Liver (tissue), 9 donors: ENCODE results near the gene TRIL. TPM values are rescaled to one million over a fixed set of nuclear protein-coding genes. Genes with fewer than 3 reads are reported as not detected.

Experiments used
- DNase-seq: peaks from one replicate; pipeline ENCODE4 v3.0.0-alpha.2; 2017; ENCODE audit warnings: low spot score
- H3K27ac ChIP-seq, 2 donors: one replicate each; pipeline ENCODE4 v1.7.0; 2013; ENCODE audit warnings: inconsistent platforms in 2 of 2, low read length in 2 of 2, control low read depth in 1 of 2, low read depth in 1 of 2, mild to moderate bottlenecking in 1 of 2
- H3K27me3 ChIP-seq, 4 donors: one replicate each; pipeline versions ENCODE4 v1.6.1 to v1.7.0; 2013; ENCODE audit warnings: low read length in 3 of 4, inconsistent platforms in 1 of 4, mild to moderate bottlenecking in 1 of 4, moderate library complexity in 1 of 4; ENCODE audit not compliant: control insufficient read depth in 4 of 4, insufficient read depth in 4 of 4
- H3K36me3 ChIP-seq, 4 donors: one replicate each; pipeline versions ENCODE4 v1.6.1 to v1.7.0; 2013; ENCODE audit warnings: low read length in 3 of 4, mild to moderate bottlenecking in 3 of 4, low read depth in 1 of 4, moderate library complexity in 1 of 4; ENCODE audit not compliant: control insufficient read depth in 4 of 4, insufficient read depth in 3 of 4
- H3K4me1 ChIP-seq, 4 donors: one replicate each; pipeline versions ENCODE4 v1.6.1 to v1.7.0; 2013; ENCODE audit warnings: low read length in 3 of 4, mild to moderate bottlenecking in 3 of 4, moderate library complexity in 1 of 4; ENCODE audit not compliant: control insufficient read depth in 4 of 4, insufficient read depth in 4 of 4
- H3K4me3 ChIP-seq, 3 donors: one replicate each; pipeline versions ENCODE4 v1.6.1 to v1.7.0; 2013; ENCODE audit warnings: low read length in 3 of 3, control low read depth in 1 of 3, low read depth in 1 of 3, mild to moderate bottlenecking in 1 of 3
- H3K9ac ChIP-seq, 2 donors: one replicate each; pipeline ENCODE4 v1.7.0; 2013; ENCODE audit warnings: low read length in 2 of 2, mild to moderate bottlenecking in 2 of 2, moderate library complexity in 2 of 2, control low read depth in 1 of 2, low read depth in 1 of 2
- H3K9me3 ChIP-seq, 4 donors: one replicate each; pipeline versions ENCODE4 v1.6.1 to v1.7.0; 2013; ENCODE audit warnings: low read length in 3 of 4; ENCODE audit not compliant: control insufficient read depth in 4 of 4
- EGR1 ChIP-seq, 2 donors: IDR thresholded peaks; 2 replicates each; pipeline ENCODE4 v1.6.1; 2016 to 2018; ENCODE audit warnings: antibody characterized with exemption in 2 of 2, low read depth in 2 of 2
- FOXA1 ChIP-seq: IDR thresholded peaks from 2 replicates; pipeline ENCODE4 v1.6.1; 2016; ENCODE audit warnings: antibody characterized with exemption
- FOXA2 ChIP-seq: IDR thresholded peaks from 2 replicates; pipeline ENCODE4 v1.6.1; 2016; ENCODE audit warnings: antibody characterized with exemption
- GABPA ChIP-seq, 2 donors: IDR thresholded peaks in 1 of 2; conservative IDR thresholded peaks in 1 of 2; 2 replicates each; pipeline ENCODE4 v1.6.1; 2016; ENCODE audit warnings: antibody characterized with exemption in 2 of 2, mild to moderate bottlenecking in 1 of 2, moderate library complexity in 1 of 2
- HNF4A ChIP-seq, 2 donors: conservative IDR thresholded peaks; 2 replicates each; pipeline ENCODE4 v1.6.1; 2016; ENCODE audit warnings: antibody characterized with exemption in 2 of 2, mild to moderate bottlenecking in 2 of 2
- HNF4G ChIP-seq: IDR thresholded peaks from 2 replicates; pipeline ENCODE4 v1.6.1; 2016; ENCODE audit warnings: antibody characterized with exemption
- JUND ChIP-seq, 2 donors: IDR thresholded peaks; 2 replicates each; pipeline ENCODE4 v1.6.1; 2016; ENCODE audit warnings: antibody characterized with exemption in 2 of 2
- NR2F2 ChIP-seq: IDR thresholded peaks from 2 replicates; pipeline ENCODE4 v1.6.1; 2016; ENCODE audit warnings: antibody characterized with exemption
- RAD21 ChIP-seq, 2 donors: IDR thresholded peaks; 2 replicates each; pipeline ENCODE4 v1.6.1; 2016; ENCODE audit warnings: antibody characterized with exemption in 2 of 2, mild to moderate bottlenecking in 2 of 2
- RXRA ChIP-seq, 2 donors: IDR thresholded peaks; 2 replicates each; pipeline ENCODE4 v1.6.1; 2017 to 2018; ENCODE audit warnings: antibody characterized with exemption in 2 of 2, mild to moderate bottlenecking in 1 of 2
- SP1 ChIP-seq: IDR thresholded peaks from 2 replicates; pipeline ENCODE4 v1.6.1; 2018; ENCODE audit warnings: antibody characterized with exemption, mild to moderate bottlenecking
- TAF1 ChIP-seq: conservative IDR thresholded peaks from 2 replicates; pipeline ENCODE4 v1.6.1; 2016; ENCODE audit warnings: antibody characterized with exemption, mild to moderate bottlenecking
- YY1 ChIP-seq: IDR thresholded peaks from 2 replicates; pipeline ENCODE4 v1.6.1; 2016; ENCODE audit warnings: antibody characterized with exemption, mild to moderate bottlenecking
- WGBS: extraction: QIAGEN DNeasy Blood & Tissue Kit; methylation state at CpG from one replicate; pipeline ENCODE4 v1.1.7; 2013; 5-methylcytosine and 5-hydroxymethylcytosine counted together
- polyA plus RNA-seq, 2 donors: library from polyadenylated mRNA; stranded (reverse) in 1 of 2; unstranded in 1 of 2; fragments of 200-250 nt in 1 of 2; fragments of >200 nt in 1 of 2; fragmentation: Nextera tagmentation in 1 of 2; extraction: Ambion mirVana in 1 of 2; gene quantifications; one replicate each; pipeline versions ENCODE4 v1.2.1 to v1.2.3, GENCODE V29; 2013 to 2015
- total RNA-seq, 2 donors: library from RNA; depleted of rRNA; stranded (reverse); fragments of >200 nt; gene quantifications; one replicate each; pipeline ENCODE4 v1.2.3, GENCODE V29; 2014
- TF ChIP-seq, protein P1 (sequence below): IDR thresholded peaks from 2 replicates; pipeline ENCODE4 v1.6.1; 2016; ENCODE audit warnings: antibody characterized with exemption, mild to moderate bottlenecking
- TF ChIP-seq, protein P2 (sequence below): IDR thresholded peaks from 2 replicates; pipeline ENCODE4 v1.6.1; 2016; ENCODE audit warnings: antibody characterized with exemption
- TF ChIP-seq, protein P3 (sequence below): fragments of 150-350 bp; IDR thresholded peaks from 2 replicates; pipeline ENCODE4 v1.5.1; 2017; ENCODE audit warnings: improper control_type of control experiment, low read depth, low read length; ENCODE audit not compliant: missing input control
- TF ChIP-seq, protein P4 (sequence below): IDR thresholded peaks from 2 replicates; pipeline ENCODE4 v1.6.1; 2016; ENCODE audit warnings: antibody characterized with exemption
- TF ChIP-seq, protein P5 (sequence below): IDR thresholded peaks from 2 replicates; pipeline ENCODE4 v1.6.1; 2016; ENCODE audit warnings: antibody characterized with exemption
- donor health status: healthy.
- donor health status: healthy.
- donor health status: healthy.
- donor health status: healthy.
- donor health status: healthy.

Gene TRIL
- total and polyA plus RNA-seq, 4 donors: 0.06 to 0.67 (median 0.35) TPM

DNA sequence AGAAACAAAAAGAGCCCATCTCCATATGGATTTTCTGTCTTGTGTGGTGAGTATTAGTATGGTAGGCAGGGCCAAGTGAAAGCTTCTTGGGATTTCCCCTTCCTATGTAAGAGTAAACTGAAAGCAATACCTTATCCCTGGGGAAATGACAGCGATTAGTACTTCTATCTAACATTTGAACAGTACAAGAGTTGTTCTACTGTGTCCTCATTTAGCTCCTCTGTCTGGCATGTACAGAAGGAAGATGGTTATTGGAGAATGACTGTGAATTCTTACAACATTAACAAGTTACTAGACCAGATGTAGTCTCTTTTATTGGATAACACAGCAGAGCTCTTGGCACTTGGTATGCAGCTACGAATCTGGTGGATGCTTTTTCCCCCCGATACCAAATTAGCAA lies 17.9 kb upstream of the TRIL start:
- WGBS: 88% methylated on average over 3 of the region's 3 CpGs
- TF ChIP-seq SP1: no peak

DNA sequence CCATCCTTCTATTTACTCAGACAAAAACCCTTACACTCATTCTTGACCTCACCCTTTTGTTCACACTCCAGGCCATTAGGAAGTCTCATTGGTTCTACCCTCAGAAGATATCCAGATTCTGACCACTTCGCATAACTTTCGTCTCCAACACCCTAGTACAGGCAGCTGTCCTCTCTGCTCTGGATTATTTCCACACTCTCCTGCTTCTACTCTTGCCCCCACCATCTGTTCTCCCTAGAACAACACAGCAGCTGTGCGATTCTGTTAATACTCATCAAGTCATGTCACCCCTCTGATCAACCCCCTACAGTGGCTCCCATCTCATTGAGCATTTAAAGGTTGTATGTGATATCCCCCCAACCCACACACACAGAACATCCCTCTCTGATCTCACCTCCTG lies 15.5 kb upstream of the TRIL start:
- 91% methylated on average over 3 of the region's 3 CpGs for WGBS
- TF ChIP-seq, protein P1, sequence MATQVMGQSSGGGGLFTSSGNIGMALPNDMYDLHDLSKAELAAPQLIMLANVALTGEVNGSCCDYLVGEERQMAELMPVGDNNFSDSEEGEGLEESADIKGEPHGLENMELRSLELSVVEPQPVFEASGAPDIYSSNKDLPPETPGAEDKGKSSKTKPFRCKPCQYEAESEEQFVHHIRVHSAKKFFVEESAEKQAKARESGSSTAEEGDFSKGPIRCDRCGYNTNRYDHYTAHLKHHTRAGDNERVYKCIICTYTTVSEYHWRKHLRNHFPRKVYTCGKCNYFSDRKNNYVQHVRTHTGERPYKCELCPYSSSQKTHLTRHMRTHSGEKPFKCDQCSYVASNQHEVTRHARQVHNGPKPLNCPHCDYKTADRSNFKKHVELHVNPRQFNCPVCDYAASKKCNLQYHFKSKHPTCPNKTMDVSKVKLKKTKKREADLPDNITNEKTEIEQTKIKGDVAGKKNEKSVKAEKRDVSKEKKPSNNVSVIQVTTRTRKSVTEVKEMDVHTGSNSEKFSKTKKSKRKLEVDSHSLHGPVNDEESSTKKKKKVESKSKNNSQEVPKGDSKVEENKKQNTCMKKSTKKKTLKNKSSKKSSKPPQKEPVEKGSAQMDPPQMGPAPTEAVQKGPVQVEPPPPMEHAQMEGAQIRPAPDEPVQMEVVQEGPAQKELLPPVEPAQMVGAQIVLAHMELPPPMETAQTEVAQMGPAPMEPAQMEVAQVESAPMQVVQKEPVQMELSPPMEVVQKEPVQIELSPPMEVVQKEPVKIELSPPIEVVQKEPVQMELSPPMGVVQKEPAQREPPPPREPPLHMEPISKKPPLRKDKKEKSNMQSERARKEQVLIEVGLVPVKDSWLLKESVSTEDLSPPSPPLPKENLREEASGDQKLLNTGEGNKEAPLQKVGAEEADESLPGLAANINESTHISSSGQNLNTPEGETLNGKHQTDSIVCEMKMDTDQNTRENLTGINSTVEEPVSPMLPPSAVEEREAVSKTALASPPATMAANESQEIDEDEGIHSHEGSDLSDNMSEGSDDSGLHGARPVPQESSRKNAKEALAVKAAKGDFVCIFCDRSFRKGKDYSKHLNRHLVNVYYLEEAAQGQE: no peak
- TF ChIP-seq, protein P2, sequence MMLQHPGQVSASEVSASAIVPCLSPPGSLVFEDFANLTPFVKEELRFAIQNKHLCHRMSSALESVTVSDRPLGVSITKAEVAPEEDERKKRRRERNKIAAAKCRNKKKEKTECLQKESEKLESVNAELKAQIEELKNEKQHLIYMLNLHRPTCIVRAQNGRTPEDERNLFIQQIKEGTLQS: no peak
- TF ChIP-seq FOXA1 (no peak), JUND (IDR thresholded peaks at IDR 0.05) (no peak), RAD21 (IDR thresholded peaks at IDR 0.05) (no peak), GABPA (IDR thresholded peaks at IDR 0.05 in 1 of 2, conservative IDR thresholded peaks at IDR 0.05 in 1 of 2) (no peak), SP1 (no peak), EGR1 (IDR thresholded peaks at IDR 0.05; ENCODE audit: low read depth in 2 of 2) (no peak), HNF4A (conservative IDR thresholded peaks at IDR 0.05) (no peak), HNF4G (no peak), TAF1 (no peak), NR2F2 (no peak), FOXA2 (no peak), RXRA (IDR thresholded peaks at IDR 0.05) (no peak), YY1 (no peak)
- TF ChIP-seq, protein P3, sequence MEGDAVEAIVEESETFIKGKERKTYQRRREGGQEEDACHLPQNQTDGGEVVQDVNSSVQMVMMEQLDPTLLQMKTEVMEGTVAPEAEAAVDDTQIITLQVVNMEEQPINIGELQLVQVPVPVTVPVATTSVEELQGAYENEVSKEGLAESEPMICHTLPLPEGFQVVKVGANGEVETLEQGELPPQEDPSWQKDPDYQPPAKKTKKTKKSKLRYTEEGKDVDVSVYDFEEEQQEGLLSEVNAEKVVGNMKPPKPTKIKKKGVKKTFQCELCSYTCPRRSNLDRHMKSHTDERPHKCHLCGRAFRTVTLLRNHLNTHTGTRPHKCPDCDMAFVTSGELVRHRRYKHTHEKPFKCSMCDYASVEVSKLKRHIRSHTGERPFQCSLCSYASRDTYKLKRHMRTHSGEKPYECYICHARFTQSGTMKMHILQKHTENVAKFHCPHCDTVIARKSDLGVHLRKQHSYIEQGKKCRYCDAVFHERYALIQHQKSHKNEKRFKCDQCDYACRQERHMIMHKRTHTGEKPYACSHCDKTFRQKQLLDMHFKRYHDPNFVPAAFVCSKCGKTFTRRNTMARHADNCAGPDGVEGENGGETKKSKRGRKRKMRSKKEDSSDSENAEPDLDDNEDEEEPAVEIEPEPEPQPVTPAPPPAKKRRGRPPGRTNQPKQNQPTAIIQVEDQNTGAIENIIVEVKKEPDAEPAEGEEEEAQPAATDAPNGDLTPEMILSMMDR: no peak
- TF ChIP-seq, protein P4, sequence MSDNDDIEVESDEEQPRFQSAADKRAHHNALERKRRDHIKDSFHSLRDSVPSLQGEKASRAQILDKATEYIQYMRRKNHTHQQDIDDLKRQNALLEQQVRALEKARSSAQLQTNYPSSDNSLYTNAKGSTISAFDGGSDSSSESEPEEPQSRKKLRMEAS: no peak
- TF ChIP-seq, protein P5, sequence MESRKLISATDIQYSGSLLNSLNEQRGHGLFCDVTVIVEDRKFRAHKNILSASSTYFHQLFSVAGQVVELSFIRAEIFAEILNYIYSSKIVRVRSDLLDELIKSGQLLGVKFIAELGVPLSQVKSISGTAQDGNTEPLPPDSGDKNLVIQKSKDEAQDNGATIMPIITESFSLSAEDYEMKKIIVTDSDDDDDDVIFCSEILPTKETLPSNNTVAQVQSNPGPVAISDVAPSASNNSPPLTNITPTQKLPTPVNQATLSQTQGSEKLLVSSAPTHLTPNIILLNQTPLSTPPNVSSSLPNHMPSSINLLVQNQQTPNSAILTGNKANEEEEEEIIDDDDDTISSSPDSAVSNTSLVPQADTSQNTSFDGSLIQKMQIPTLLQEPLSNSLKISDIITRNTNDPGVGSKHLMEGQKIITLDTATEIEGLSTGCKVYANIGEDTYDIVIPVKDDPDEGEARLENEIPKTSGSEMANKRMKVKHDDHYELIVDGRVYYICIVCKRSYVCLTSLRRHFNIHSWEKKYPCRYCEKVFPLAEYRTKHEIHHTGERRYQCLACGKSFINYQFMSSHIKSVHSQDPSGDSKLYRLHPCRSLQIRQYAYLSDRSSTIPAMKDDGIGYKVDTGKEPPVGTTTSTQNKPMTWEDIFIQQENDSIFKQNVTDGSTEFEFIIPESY: no peak
- Histone ChIP-seq H3K9me3 (peaks cover 11 to 67% (median 28%) of the 10 kb centered on the region in 4 donors), H3K27ac (no peak overlapping the region), H3K27me3 (no peaks in the 10 kb centered on the region), H3K4me1 (no peaks in the 10 kb centered on the region), H3K36me3 (no peaks in the 10 kb centered on the region), H3K9ac (no peak overlapping the region), H3K4me3 (peak overlapping the region in 1 of 3 donors; percentile 2)
- no peak for DNase-seq

More for the DNA sequence above, 17.9 kb upstream of the TRIL start:
- DNase-seq: no peak
- Histone ChIP-seq H3K27me3 (no peaks in the 10 kb centered on the region), H3K4me1 (no peaks in the 10 kb centered on the region), H3K4me3 (no peak overlapping the region), H3K27ac (no peak overlapping the region), H3K9ac (no peak overlapping the region), H3K9me3 (peaks cover 13 to 49% (median 22%) of the 10 kb centered on the region in 4 donors), H3K36me3 (no peaks in the 10 kb centered on the region)
